Mucosa of descending colon (tissue), 3 donors: ENCODE data around the gene FOXP1. TPM values are rescaled to one million over a fixed set of nuclear protein-coding genes. Genes with fewer than 3 reads are reported as not detected.
A peak's percentile ranks its signal among the peaks of the same experiment; 100 is the strongest.

Experiments used
- ATAC-seq: fragments of 200-7000 bp; cut with Tn5 transposase; one replicate; pipeline ENCODE4 v1.9.1; 2020; ENCODE audit warnings: mild to moderate bottlenecking, moderate library complexity
- DNase-seq, 3 donors: peaks; one replicate each; pipeline ENCODE4 v3.0.0-alpha.2; 2020
- H3K36me3 ChIP-seq: fragments of 200-600 bp; one replicate; pipeline ENCODE4 v1.8.0; 2021; ENCODE audit warnings: low read depth, mild to moderate bottlenecking
- H3K4me1 ChIP-seq: fragments of 200-600 bp; one replicate; pipeline ENCODE4 v1.8.0; 2021; ENCODE audit warnings: low read depth, mild to moderate bottlenecking
- H3K4me3 ChIP-seq: fragments of 200-600 bp; one replicate; pipeline ENCODE4 v1.8.0; 2021; ENCODE audit warnings: mild to moderate bottlenecking
- H3K9me3 ChIP-seq: fragments of 200-600 bp; one replicate; pipeline ENCODE4 v1.8.0; 2021; ENCODE audit warnings: mild to moderate bottlenecking
- CTCF ChIP-seq: fragments of 200-600 bp; IDR thresholded peaks from one replicate; pipeline ENCODE4 v1.8.0; 2022; ENCODE audit warnings: antibody characterized with exemption, mild to moderate bottlenecking
- intact Hi-C, 2 donors: fragments of 100-400 bp; cut with DNase I in 1 of 2; cut with micrococcal nuclease in 1 of 2; formaldehyde crosslinking; loops; one replicate each; pipeline versions ENCODE4 v1.11.0 to v1.11.1; 2022; cut with DNase I, micrococcal nuclease
- total RNA-seq, 3 donors: library from RNA; stranded (reverse); fragmentation: NEBNext Ultra II Directional in 2 of 3; extraction: Animal tissue kit (Norgen Biotek cat#: 25700) in 2 of 3; gene quantifications; one replicate each; pipeline versions ENCODE4 v1.2.1 to v1.2.4, GENCODE V29; 2021 to 2023
- donor health status: DM: no; HTN: no; CAD: no; lungs with moderate emphysema.
- donor health status: DM: no; HTN: no; CAD: no.
- donor health status: DM: no; HTN: yes; CAD: no.

Gene FOXP1
- total RNA-seq, 3 donors from 2014 or later: 133 to 217 (median 214) TPM

GRCh38 chr3:71078723-71079525 is 504.6 kb downstream of the FOXP1 start:
- H3K9me3 ChIP-seq: no peaks in the 10 kb centered on the region
- TF ChIP-seq CTCF: no peak
- peaks cover 27% of the 10 kb centered on the region for H3K4me1 ChIP-seq
- DNase-seq: no peak
- no peak overlapping the region for H3K4me3 ChIP-seq
- H3K36me3 ChIP-seq: no peaks in the 10 kb centered on the region
- intact Hi-C loops: no loop called here
- peak; percentile 48 for ATAC-seq

GRCh38 chr3:71078199-71078598 is 505.3 kb downstream of the FOXP1 start:
- no peaks in the 10 kb centered on the region for H3K36me3 ChIP-seq
- H3K4me1 ChIP-seq: peaks cover 27% of the 10 kb centered on the region
- no peak for TF ChIP-seq CTCF
- no peak overlapping the region for H3K4me3 ChIP-seq
- no peaks in the 10 kb centered on the region for H3K9me3 ChIP-seq
- ATAC-seq (peak; percentile 74), DNase-seq (no peak)
- intact Hi-C loops: no loop called here

GRCh38 chr3:71077070-71077469 is 506.5 kb downstream of the FOXP1 start:
- DNase-seq (no peak), ATAC-seq (peak; percentile 54)
- Histone ChIP-seq H3K9me3 (no peaks in the 10 kb centered on the region), H3K4me1 (peaks cover 27% of the 10 kb centered on the region), H3K36me3 (no peaks in the 10 kb centered on the region), H3K4me3 (no peak overlapping the region)
- intact Hi-C loops: no loop called here
- TF ChIP-seq CTCF: no peak

- intact Hi-C loops: no loop called here
- Histone ChIP-seq H3K4me3 (no peak overlapping the region), H3K36me3 (no peaks in the 10 kb centered on the region), H3K9me3 (no peaks in the 10 kb centered on the region), H3K4me1 (peaks cover 27% of the 10 kb centered on the region)
- DNase-seq (no peak), ATAC-seq (no peak)
- no peak for TF ChIP-seq CTCF
Measured at GRCh38 chr3:71076361-71077002, 507.0 kb downstream of the FOXP1 start.

GRCh38 chr3:71075494-71075893 is 508.0 kb downstream of the FOXP1 start:
- no peaks in the 10 kb centered on the region for H3K36me3 ChIP-seq
- H3K4me3 ChIP-seq: no peak overlapping the region
- H3K9me3 ChIP-seq: no peaks in the 10 kb centered on the region
- peaks cover 30% of the 10 kb centered on the region for H3K4me1 ChIP-seq
- ATAC-seq: no peak
- no peak for TF ChIP-seq CTCF
- no peak for DNase-seq
- intact Hi-C loops: no loop called here
